Cardiac septum (tissue), 1 donor: ENCODE data around the gene COMMD10. TPM values are rescaled to one million over a fixed set of nuclear protein-coding genes. Genes with fewer than 3 reads are reported as not detected.
A peak's percentile ranks its signal among the peaks of the same experiment; 100 is the strongest.
"Not testable (repeated sequence)": the region's sequence is repeated elsewhere in the genome, so short reads cannot be mapped to it uniquely, and the experiment has no call there.

ENCODE experiments used
- DNase-seq: peaks from one replicate; pipeline ENCODE4 v3.0.0-alpha.2; 2020; ENCODE audit warnings: low spot score
- intact Hi-C: fragments of 100-400 bp; cut with DNase I; formaldehyde crosslinking; loops from one replicate; pipeline ENCODE4 v1.14.0; 2022
- long read RNA-seq: library from polyadenylated mRNA; unstranded; transcript quantifications from one replicate; pipeline ENCODE4 v2.0.0, GENCODE V29; 2021
- total RNA-seq: library from RNA; stranded (reverse); fragmentation: NEBNext Ultra II Directional; extraction: Animal tissue kit (Norgen Biotek cat#: 25700); gene quantifications from one replicate; pipeline ENCODE4 v1.2.1, GENCODE V29; 2021
- donor health status: DM: no; HTN: no; CAD: no.

The COMMD10 gene
- total RNA-seq = 27.5 TPM
- long read RNA-seq, transcript COMMD10-201 (7 exons, 1,469 nt) = major isoform, 48 of 62 reads
- long read RNA-seq, partial matches to known transcripts = 2 of 62 reads
- long read RNA-seq, other reads (novel, unspliced or antisense) = 11 of 62 reads

- intact Hi-C loops = no loop called here
Measured at GRCh38 chr5:116084871-116085715, at the start of gene COMMD10. Gene COMMD10 (plus strand): TSS chr5:116085025.

GRCh38 chr5:116035123-116035522 is 49.7 kb upstream of the COMMD10 start:
- intact Hi-C loops = no loop called here
- DNase-seq = no peak

More at GRCh38 chr5:116084871-116085715, at the start of gene COMMD10:
- peak; percentile 90 for DNase-seq

- intact Hi-C loops = no loop called here
- no peak for DNase-seq
Measured at GRCh38 chr5:116037236-116037822, 47.5 kb upstream of the COMMD10 start.

GRCh38 chr5:116038817-116039216 is 46.0 kb upstream of the COMMD10 start:
- intact Hi-C loops = no loop called here
- DNase-seq = no peak

GRCh38 chr5:116042375-116042774 is 42.5 kb upstream of the COMMD10 start:
- DNase-seq = no peak
- intact Hi-C loops = no loop called here

GRCh38 chr5:116044073-116044472 is 40.8 kb upstream of the COMMD10 start:
- DNase-seq = no peak
- intact Hi-C loops = no loop called here

GRCh38 chr5:116045821-116046220 is 39.0 kb upstream of the COMMD10 start:
- DNase-seq = no peak
- intact Hi-C loops = no loop called here

GRCh38 chr5:116046261-116046660 is 38.6 kb upstream of the COMMD10 start:
- DNase-seq = no peak
- intact Hi-C loops = no loop called here

- intact Hi-C loops = no loop called here
- DNase-seq = no peak
Measured at GRCh38 chr5:116046823-116047222, 38.0 kb upstream of the COMMD10 start.

- DNase-seq = no peak
- intact Hi-C loops = no loop called here
Measured at GRCh38 chr5:116058346-116058936, 26.4 kb upstream of the COMMD10 start.

- intact Hi-C loops = no loop called here
- DNase-seq = no peak
Measured at GRCh38 chr5:116062352-116062751, 22.5 kb upstream of the COMMD10 start.

- intact Hi-C loops = no loop called here
- DNase-seq = no peak
Measured at GRCh38 chr5:116063950-116064349, 20.9 kb upstream of the COMMD10 start.

GRCh38 chr5:116068028-116068632 is 16.7 kb upstream of the COMMD10 start:
- intact Hi-C loops = loop anchor here (2.0 kb wide), 1 partner anchor 433 kb away; no protein-coding TSS in a partner anchor
- DNase-seq = no peak

- DNase-seq = no peak
- intact Hi-C loops = no loop called here
Measured at GRCh38 chr5:116071211-116071610, 13.6 kb upstream of the COMMD10 start.

GRCh38 chr5:116075191-116075831 is 9.5 kb upstream of the COMMD10 start:
- no peak for DNase-seq
- intact Hi-C loops = no loop called here

- no peak for DNase-seq
- intact Hi-C loops = no loop called here
Measured at GRCh38 chr5:116076496-116076895, 8.3 kb upstream of the COMMD10 start.

- intact Hi-C loops = no loop called here
- DNase-seq = no peak
Measured at GRCh38 chr5:116078199-116078598, 6.6 kb upstream of the COMMD10 start.

GRCh38 chr5:116084287-116084691 is 536 bp upstream of the COMMD10 start:
- DNase-seq = no peak
- intact Hi-C loops = no loop called here

- intact Hi-C loops, DNase-seq: not testable (repeated sequence)
Measured at GRCh38 chr5:116086309-116086708, 1.5 kb downstream of the COMMD10 start.

GRCh38 chr5:116088062-116088461 is 3.2 kb downstream of the COMMD10 start:
- no peak for DNase-seq
- intact Hi-C loops = no loop called here
